Mononuclear cell (primary cell): Measurements from ENCODE around the gene KHNYN. TPM values are rescaled to one million over a fixed set of nuclear protein-coding genes. Genes with fewer than 3 reads are reported as not detected.
A peak's percentile ranks its signal among the peaks of the same experiment; 100 is the strongest.
"Not testable (repeated sequence)": the region's sequence is repeated elsewhere in the genome, so short reads cannot be mapped to it uniquely, and the experiment has no call there.

Source experiments
- H3K27me3 ChIP-seq: 2 replicates; pipeline ENCODE4 v1.6.0; 2011; ENCODE audit warnings: low read length, control low read depth; ENCODE audit not compliant: insufficient read depth
- H3K4me1 ChIP-seq: 2 replicates; pipeline ENCODE4 v1.5.1; 2011; ENCODE audit warnings: mild to moderate bottlenecking, low read length, control low read depth; ENCODE audit not compliant: insufficient read depth
- H3K4me3 ChIP-seq: 2 replicates; pipeline ENCODE4 v1.5.1; 2011; ENCODE audit warnings: mild to moderate bottlenecking, low read length, moderate library complexity
- H3K9me3 ChIP-seq: 2 replicates; pipeline ENCODE4 v1.5.1; 2011; ENCODE audit warnings: low read depth, mild to moderate bottlenecking, control low read depth, low read length
- total RNA-seq: library from RNA; depleted of rRNA; stranded (reverse); fragments of >200 nt; gene quantifications from one replicate; pipeline ENCODE4 v1.2.3, GENCODE V29; 2012

The KHNYN gene
- total RNA-seq, 1 donor, result 148 TPM

GRCh38 chr14:24437020-24437735, 7.4 kb downstream of the KHNYN start:
- no peaks in the 10 kb centered on the region for H3K27me3 ChIP-seq
- H3K4me3 ChIP-seq, result no peak overlapping the region
- H3K4me1 ChIP-seq, result peaks cover 57% of the 10 kb centered on the region
- H3K9me3 ChIP-seq, result no peaks in the 10 kb centered on the region

GRCh38 chr14:24437736-24438067, 7.9 kb downstream of the KHNYN start:
- no peaks in the 10 kb centered on the region for H3K9me3 ChIP-seq
- no peaks in the 10 kb centered on the region for H3K27me3 ChIP-seq
- H3K4me3 ChIP-seq, result no peak overlapping the region
- H3K4me1 ChIP-seq, result peaks cover 56% of the 10 kb centered on the region

GRCh38 chr14:24438223-24439097, 8.7 kb downstream of the KHNYN start:
- no peaks in the 10 kb centered on the region for H3K9me3 ChIP-seq
- H3K27me3 ChIP-seq, result no peaks in the 10 kb centered on the region
- H3K4me1 ChIP-seq, result peaks cover 60% of the 10 kb centered on the region
- H3K4me3 ChIP-seq, result no peak overlapping the region

- Histone ChIP-seq H3K4me1 (peaks cover 61% of the 10 kb centered on the region), H3K27me3 (no peaks in the 10 kb centered on the region), H3K4me3 (no peak overlapping the region), H3K9me3 (no peaks in the 10 kb centered on the region)
Observed at GRCh38 chr14:24439257-24439656, 9.5 kb downstream of the KHNYN start.

GRCh38 chr14:24439830-24440605, 10.3 kb downstream of the KHNYN start:
- H3K4me3 ChIP-seq, result no peak overlapping the region
- peaks cover 61% of the 10 kb centered on the region for H3K4me1 ChIP-seq
- no peaks in the 10 kb centered on the region for H3K9me3 ChIP-seq
- H3K27me3 ChIP-seq, result no peaks in the 10 kb centered on the region

- no peaks in the 10 kb centered on the region for H3K9me3 ChIP-seq
- H3K4me1 ChIP-seq, result peaks cover 59% of the 10 kb centered on the region
- H3K27me3 ChIP-seq, result no peaks in the 10 kb centered on the region
- no peak overlapping the region for H3K4me3 ChIP-seq
Observed at GRCh38 chr14:24440606-24441399, 11.0 kb downstream of the KHNYN start.

- Histone ChIP-seq H3K9me3 (no peaks in the 10 kb centered on the region), H3K4me3 (no peak overlapping the region), H3K4me1 (peaks cover 52% of the 10 kb centered on the region), H3K27me3 (no peaks in the 10 kb centered on the region)
Observed at GRCh38 chr14:24441485-24441884, 11.7 kb downstream of the KHNYN start.

- H3K4me1 ChIP-seq, result peaks cover 48% of the 10 kb centered on the region
Observed at GRCh38 chr14:24441904-24442239, 12.1 kb downstream of the KHNYN start.

GRCh38 chr14:24442240-24443052, 12.7 kb downstream of the KHNYN start, which contains the start of gene SDR39U1:
TSS of gene SDR39U1 (minus strand) at chr14:24442776. CDS start at chr14:24442769, 7 bp downstream.
- Histone ChIP-seq H3K4me3 (peak within 1 kb of the TSS; percentile 70), H3K9me3 (no peaks in the 10 kb centered on the region), H3K4me1 (peaks cover 42% of the 10 kb centered on the region), H3K27me3 (no peaks in the 10 kb centered on the region)

More at GRCh38 chr14:24441904-24442239, 12.1 kb downstream of the KHNYN start:
- no peaks in the 10 kb centered on the region for H3K9me3 ChIP-seq
- no peaks in the 10 kb centered on the region for H3K27me3 ChIP-seq
- peak overlapping the region; percentile 70 for H3K4me3 ChIP-seq

- peak overlapping the region; percentile 70 for H3K4me3 ChIP-seq
- no peaks in the 10 kb centered on the region for H3K27me3 ChIP-seq
- H3K4me1 ChIP-seq, result peaks cover 35% of the 10 kb centered on the region
- H3K9me3 ChIP-seq, result no peaks in the 10 kb centered on the region
Observed at GRCh38 chr14:24443053-24443665, 13.4 kb downstream of the KHNYN start.

GRCh38 chr14:24450828-24451227, 21.1 kb downstream of the KHNYN start:
- not testable (repeated sequence) for H3K9me3 ChIP-seq, H3K4me1 ChIP-seq, H3K4me3 ChIP-seq, H3K27me3 ChIP-seq

GRCh38 chr14:24456980-24457379, 27.2 kb downstream of the KHNYN start:
- no peaks in the 10 kb centered on the region for H3K27me3 ChIP-seq
- H3K4me1 ChIP-seq, result no peaks in the 10 kb centered on the region
- H3K9me3 ChIP-seq, result no peaks in the 10 kb centered on the region
- no peak overlapping the region for H3K4me3 ChIP-seq

- Histone ChIP-seq H3K4me3 (no peak overlapping the region), H3K27me3 (no peaks in the 10 kb centered on the region), H3K4me1 (no peaks in the 10 kb centered on the region), H3K9me3 (no peaks in the 10 kb centered on the region)
Observed at GRCh38 chr14:24458736-24459135, 29.0 kb downstream of the KHNYN start.
